Panc1 (cell line): Measurements from ENCODE around the gene ADCK2. TPM values are rescaled to one million over a fixed set of nuclear protein-coding genes. Genes with fewer than 3 reads are reported as not detected.
A peak's percentile ranks its signal among the peaks of the same experiment; 100 is the strongest.

Experiments
- ATAC-seq: fragments of 200-7000 bp; cut with Tn5 transposase; 2 replicates; pipeline ENCODE4 v1.9.1; 2020; ENCODE audit warnings: mild to moderate bottlenecking, moderate library complexity
- BruUV-seq: library from RNA; stranded (reverse); fragments of 400-500 nt; replicated peaks from 2 replicates; lab custom pipeline; 2021; lab: Mats Ljungman, UMichigan
- CTCF ChIA-PET: fragments of 300-600 bp; sonication (Branson Sonifier 250); formaldehyde crosslinking; loops from one replicate; lab custom pipeline; 2022; ENCODE audit warnings: antibody characterized with exemption; lab: Charles Lee
- POLR2A ChIA-PET: fragments of 300-600 bp; sonication (Branson Sonifier 250); formaldehyde crosslinking; loops from one replicate; lab custom pipeline; 2022; ENCODE audit warnings: antibody characterized with exemption; lab: Charles Lee
- DNase-seq: peaks from one replicate; pipeline ENCODE4 v3.0.0-alpha.2; 2010; ENCODE audit warnings: low read depth, low spot score
- H3K27ac ChIP-seq: 2 replicates; pipeline ENCODE4 v1.5.1; 2011; ENCODE audit warnings: mild to moderate bottlenecking, low read length, inconsistent platforms
- H3K27me3 ChIP-seq: fragments of 200-500 bp; sonication (Bioruptor generic); 2 replicates; pipeline ENCODE4 v1.6.0; 2014; ENCODE audit warnings: low read length, inconsistent platforms; ENCODE audit not compliant: control insufficient read depth, insufficient read depth
- H3K36me3 ChIP-seq: fragments of 200-500 bp; sonication (Bioruptor generic); 2 replicates; pipeline ENCODE4 v1.5.1; 2014; ENCODE audit warnings: inconsistent platforms, mild to moderate bottlenecking, low read length, moderate library complexity; ENCODE audit not compliant: control insufficient read depth, insufficient read depth
- H3K4me1 ChIP-seq: 2 replicates; pipeline ENCODE4 v1.5.1; 2011; ENCODE audit warnings: inconsistent platforms, mild to moderate bottlenecking, low read length, moderate library complexity; ENCODE audit not compliant: control insufficient read depth, insufficient read depth
- H3K4me3 ChIP-seq, 2 experiments: 2 replicates each; pipeline ENCODE4 v1.5.1; 2011 to 2012; ENCODE audit warnings: low read depth in 2 of 2, low read length in 2 of 2, mild to moderate bottlenecking in 2 of 2, inconsistent platforms in 1 of 2, moderate library complexity in 1 of 2
- H3K9me3 ChIP-seq: fragments of 200-500 bp; sonication (Bioruptor generic); 2 replicates; pipeline ENCODE4 v1.5.1; 2014; ENCODE audit warnings: low read depth, mild to moderate bottlenecking, inconsistent platforms, low read length, moderate library complexity; ENCODE audit not compliant: control insufficient read depth, insufficient read depth
- POLR2AphosphoS5 ChIP-seq: IDR thresholded peaks from 2 replicates; pipeline ENCODE4 v1.6.1; 2012; ENCODE audit warnings: mild to moderate bottlenecking, low read depth, low read length, moderate library complexity
- SIN3A ChIP-seq: IDR thresholded peaks from 2 replicates; pipeline ENCODE4 v1.6.1; 2012; ENCODE audit warnings: low read depth, mild to moderate bottlenecking, low read length, moderate library complexity, borderline replicate concordance; ENCODE audit not compliant: insufficient read depth
- TCF7L2 ChIP-seq: IDR thresholded peaks from 2 replicates; pipeline ENCODE4 v1.6.1; 2011; ENCODE audit warnings: mild to moderate bottlenecking, low read depth, low read length, inconsistent platforms
- in situ Hi-C: cut with HindIII; loops from 2 replicates; pipeline ENCODE4 v1.10.0; 2016; ENCODE audit warnings: low sequenced_read_pairs, low pct_unique_long_range_greater_than_20kb
- intact Hi-C: fragments of 100-400 bp; cut with micrococcal nuclease; formaldehyde crosslinking; loops from one replicate; pipeline ENCODE4 v1.10.0; 2022; ENCODE audit not compliant: unreplicated experiment
- total RNA-seq: library from RNA; stranded (reverse); gene quantifications from one replicate; pipeline ENCODE4 v1.2.1, GENCODE V29; 2021; ENCODE audit not compliant: unreplicated experiment
- TF ChIP-seq, protein P1 (sequence below), 2 experiments: IDR thresholded peaks; 2 replicates each; pipeline ENCODE4 v1.6.1; 2011 to 2012; ENCODE audit warnings: low read depth in 2 of 2, control low read depth in 1 of 2, low read length in 1 of 2, mild to moderate bottlenecking in 1 of 2, moderate library complexity in 1 of 2; ENCODE audit not compliant: insufficient read depth in 1 of 2
- TF ChIP-seq, protein P2 (sequence below): fragments of 450-650 bp; IDR thresholded peaks from 2 replicates; pipeline ENCODE4 v1.5.1; 2017; ENCODE audit warnings: mild to moderate bottlenecking

ADCK2 gene
- total RNA-seq, 1 experiment from 2014 or later: 21.6 TPM

DNA sequence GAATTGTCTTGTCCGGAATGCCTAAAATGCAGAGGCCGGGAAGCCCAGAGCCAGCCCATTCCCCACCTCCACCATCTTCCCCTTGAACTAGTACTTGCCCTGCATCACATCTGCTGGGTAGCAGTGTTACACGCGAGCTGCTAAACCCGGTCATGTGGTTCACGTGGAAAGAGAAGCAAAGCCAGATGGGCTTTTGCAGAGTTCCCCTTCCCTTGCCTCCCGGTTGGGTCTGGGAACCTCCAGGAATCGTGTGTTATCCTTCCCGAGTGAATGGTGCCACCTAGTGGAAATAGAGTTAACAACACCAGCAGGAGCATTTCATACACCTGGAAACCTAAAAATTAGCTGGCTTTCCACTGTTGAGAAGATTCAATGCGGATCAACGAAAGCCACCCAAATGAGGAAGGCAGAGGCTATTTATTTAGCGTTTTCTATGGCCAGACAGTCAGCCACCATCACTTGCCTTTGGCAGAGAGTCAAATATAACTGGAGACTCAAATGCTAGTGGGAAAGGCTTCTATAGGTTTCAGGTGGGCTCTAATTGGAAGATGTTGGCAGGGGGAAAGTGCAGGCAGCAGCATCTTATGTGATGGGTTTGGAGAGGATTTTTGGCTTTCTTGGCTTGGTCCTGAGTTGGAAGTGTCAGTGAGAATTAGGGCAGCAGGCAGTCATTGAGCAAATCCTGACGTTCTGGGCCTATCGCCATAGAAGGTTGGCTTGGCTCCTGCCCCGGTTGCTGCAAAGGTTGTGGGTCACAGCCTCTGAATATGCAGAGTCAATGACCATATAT lies 19.2 kb upstream of the ADCK2 start:
- BruUV-seq: no TSS peak
- no peak overlapping the region for H3K27ac ChIP-seq

DNA sequence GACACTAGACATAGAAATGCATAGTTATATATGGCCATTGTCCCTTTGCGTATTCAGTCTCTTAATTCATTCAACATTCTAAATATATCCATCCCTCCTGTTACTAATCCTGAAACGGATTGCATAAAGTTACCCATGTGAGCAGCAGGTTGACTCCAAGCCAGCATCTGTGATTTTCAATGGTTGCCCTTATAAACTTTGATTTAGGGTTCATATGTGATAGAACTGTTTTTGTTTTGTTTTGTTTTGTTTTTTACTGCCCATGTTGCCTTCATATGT lies 18.7 kb upstream of the ADCK2 start:
- H3K4me3 ChIP-seq: no peak overlapping the region
- ATAC-seq (no peak), DNase-seq (no peak)
- BruUV-seq: no TSS peak
- no peak overlapping the region for H3K27ac ChIP-seq
- H3K9me3 ChIP-seq: no peaks in the 10 kb centered on the region
- in situ Hi-C loops: no loop called here
- ChIA-PET POLR2A (no interaction called here), CTCF (interaction anchor here (1.2 to 2.3 kb wide), 2 partner anchors 137 to 177 kb away, joined by 4 to 30 read pairs; no protein-coding TSS in a partner anchor)
- TF ChIP-seq POLR2AphosphoS5: no peak
- TF ChIP-seq, protein P1, sequence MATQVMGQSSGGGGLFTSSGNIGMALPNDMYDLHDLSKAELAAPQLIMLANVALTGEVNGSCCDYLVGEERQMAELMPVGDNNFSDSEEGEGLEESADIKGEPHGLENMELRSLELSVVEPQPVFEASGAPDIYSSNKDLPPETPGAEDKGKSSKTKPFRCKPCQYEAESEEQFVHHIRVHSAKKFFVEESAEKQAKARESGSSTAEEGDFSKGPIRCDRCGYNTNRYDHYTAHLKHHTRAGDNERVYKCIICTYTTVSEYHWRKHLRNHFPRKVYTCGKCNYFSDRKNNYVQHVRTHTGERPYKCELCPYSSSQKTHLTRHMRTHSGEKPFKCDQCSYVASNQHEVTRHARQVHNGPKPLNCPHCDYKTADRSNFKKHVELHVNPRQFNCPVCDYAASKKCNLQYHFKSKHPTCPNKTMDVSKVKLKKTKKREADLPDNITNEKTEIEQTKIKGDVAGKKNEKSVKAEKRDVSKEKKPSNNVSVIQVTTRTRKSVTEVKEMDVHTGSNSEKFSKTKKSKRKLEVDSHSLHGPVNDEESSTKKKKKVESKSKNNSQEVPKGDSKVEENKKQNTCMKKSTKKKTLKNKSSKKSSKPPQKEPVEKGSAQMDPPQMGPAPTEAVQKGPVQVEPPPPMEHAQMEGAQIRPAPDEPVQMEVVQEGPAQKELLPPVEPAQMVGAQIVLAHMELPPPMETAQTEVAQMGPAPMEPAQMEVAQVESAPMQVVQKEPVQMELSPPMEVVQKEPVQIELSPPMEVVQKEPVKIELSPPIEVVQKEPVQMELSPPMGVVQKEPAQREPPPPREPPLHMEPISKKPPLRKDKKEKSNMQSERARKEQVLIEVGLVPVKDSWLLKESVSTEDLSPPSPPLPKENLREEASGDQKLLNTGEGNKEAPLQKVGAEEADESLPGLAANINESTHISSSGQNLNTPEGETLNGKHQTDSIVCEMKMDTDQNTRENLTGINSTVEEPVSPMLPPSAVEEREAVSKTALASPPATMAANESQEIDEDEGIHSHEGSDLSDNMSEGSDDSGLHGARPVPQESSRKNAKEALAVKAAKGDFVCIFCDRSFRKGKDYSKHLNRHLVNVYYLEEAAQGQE (IDR thresholded peaks at IDR 0.05; ENCODE audit: insufficient read depth in 1 of 2, low read depth in 2 of 2, low read length in 1 of 2): no peak
- no peak for TF ChIP-seq TCF7L2
- no peak for TF ChIP-seq SIN3A
- TF ChIP-seq, protein P2, sequence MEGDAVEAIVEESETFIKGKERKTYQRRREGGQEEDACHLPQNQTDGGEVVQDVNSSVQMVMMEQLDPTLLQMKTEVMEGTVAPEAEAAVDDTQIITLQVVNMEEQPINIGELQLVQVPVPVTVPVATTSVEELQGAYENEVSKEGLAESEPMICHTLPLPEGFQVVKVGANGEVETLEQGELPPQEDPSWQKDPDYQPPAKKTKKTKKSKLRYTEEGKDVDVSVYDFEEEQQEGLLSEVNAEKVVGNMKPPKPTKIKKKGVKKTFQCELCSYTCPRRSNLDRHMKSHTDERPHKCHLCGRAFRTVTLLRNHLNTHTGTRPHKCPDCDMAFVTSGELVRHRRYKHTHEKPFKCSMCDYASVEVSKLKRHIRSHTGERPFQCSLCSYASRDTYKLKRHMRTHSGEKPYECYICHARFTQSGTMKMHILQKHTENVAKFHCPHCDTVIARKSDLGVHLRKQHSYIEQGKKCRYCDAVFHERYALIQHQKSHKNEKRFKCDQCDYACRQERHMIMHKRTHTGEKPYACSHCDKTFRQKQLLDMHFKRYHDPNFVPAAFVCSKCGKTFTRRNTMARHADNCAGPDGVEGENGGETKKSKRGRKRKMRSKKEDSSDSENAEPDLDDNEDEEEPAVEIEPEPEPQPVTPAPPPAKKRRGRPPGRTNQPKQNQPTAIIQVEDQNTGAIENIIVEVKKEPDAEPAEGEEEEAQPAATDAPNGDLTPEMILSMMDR: no peak
- H3K4me1 ChIP-seq: no peaks in the 10 kb centered on the region
- intact Hi-C loops: no loop called here
- no peaks in the 10 kb centered on the region; the same call in 1 of the 2 replicates for H3K27me3 ChIP-seq
- H3K36me3 ChIP-seq: no peaks in the 10 kb centered on the region

More for the DNA sequence above, 19.2 kb upstream of the ADCK2 start:
- ChIA-PET POLR2A (no interaction called here), CTCF (interaction anchor here (1.2 to 2.3 kb wide), 2 partner anchors 136 to 177 kb away, joined by 4 to 30 read pairs; no protein-coding TSS in a partner anchor)
- DNase-seq (peak; percentile 67), ATAC-seq (peak; percentile 93)
- in situ Hi-C loops: no loop called here
- intact Hi-C loops: loop anchor here (1.0 kb wide), 2 partner anchors 135 to 178 kb away; no protein-coding TSS in a partner anchor
- no peaks in the 10 kb centered on the region for H3K9me3 ChIP-seq
- no peaks in the 10 kb centered on the region for H3K36me3 ChIP-seq
- no peaks in the 10 kb centered on the region for H3K4me1 ChIP-seq
- no peaks in the 10 kb centered on the region; the same call in 1 of the 2 replicates for H3K27me3 ChIP-seq
- no peak for TF ChIP-seq TCF7L2
- TF ChIP-seq, protein P2: peak; percentile 90
- no peak for TF ChIP-seq POLR2AphosphoS5
- H3K4me3 ChIP-seq: no peak overlapping the region
